Measurements from ENCODE around the gene ANKMY1. TPM values are rescaled to one million over a fixed set of nuclear protein-coding genes. Genes with fewer than 3 reads are reported as not detected.

The ANKMY1 gene
- total RNA-seq, 1 experiment from 2014 or later: 28.3 TPM

- Histone ChIP-seq H3K9me2 (ENCODE audit: insufficient read depth) (no peaks in the 10 kb centered on the region), H3K79me2 (ENCODE audit: insufficient read depth, low read length) (no peaks in the 10 kb centered on the region), H3K4me3 (replicated peaks in 1 of 2; ENCODE audit: low read depth in 1 of 2, low read length in 2 of 2) (no peak overlapping the region), H3K4me2 (ENCODE audit: low read length) (no peak overlapping the region), H3K9me3 (ENCODE audit: control insufficient read depth in 1 of 2, insufficient read depth in 1 of 2, low read depth in 1 of 2, low read length in 2 of 2) (no peaks in the 10 kb centered on the region), H2AFZ (ENCODE audit: low read depth, low read length, poor library complexity, severe bottlenecking) (no peak overlapping the region), H3K4me1 (ENCODE audit: control insufficient read depth in 1 of 2, insufficient read depth in 2 of 2, low read length in 2 of 2) (no peaks in the 10 kb centered on the region), H3K9ac (ENCODE audit: low read length) (no peak overlapping the region), H3K27ac (ENCODE audit: low read depth, low read length) (no peak overlapping the region), H3K36me3 (ENCODE audit: control insufficient read depth in 1 of 2, insufficient read depth in 2 of 2, low read length in 2 of 2) (no peaks in the 10 kb centered on the region; a peak in 2 of 4 replicates), H3K27me3 (ENCODE audit: insufficient read depth, low read length) (no peaks in the 10 kb centered on the region), H4K20me1 (ENCODE audit: insufficient read depth) (no peaks in the 10 kb centered on the region)
- ATAC-seq (no peak), DNase-seq (ENCODE audit: low read depth, low spot score) (no peak)
- POLR2A ChIA-PET: no interaction called here
- intact Hi-C loops (cut with micrococcal nuclease): no loop called here
- TF ChIP-seq FOSL1 (IDR thresholded peaks at IDR 0.05; ENCODE audit: low read depth): no peak
- TF ChIP-seq ZFX (IDR thresholded peaks at IDR 0.05): no peak
- TF ChIP-seq EGR1 (IDR thresholded peaks at IDR 0.05; ENCODE audit: low read depth): no peak
- TF ChIP-seq SIN3A (IDR thresholded peaks at IDR 0.05; ENCODE audit: low read depth): no peak
- no peak for TF ChIP-seq JUND (IDR thresholded peaks at IDR 0.05)
- no peak for TF ChIP-seq MAX (IDR thresholded peaks at IDR 0.05)
- TF ChIP-seq RAD21 (IDR thresholded peaks at IDR 0.05; ENCODE audit: low read depth): no peak
- TF ChIP-seq CEBPB (IDR thresholded peaks at IDR 0.05; ENCODE audit: low read depth): no peak
- TF ChIP-seq SRF (IDR thresholded peaks at IDR 0.05; ENCODE audit: low read depth): no peak
- TF ChIP-seq POLR2AphosphoS5 (IDR thresholded peaks at IDR 0.05; ENCODE audit: low read depth, low read length): no peak
- TF ChIP-seq ZNF274 (IDR thresholded peaks at IDR 0.05; ENCODE audit: low read depth, low read length): no peak
- TF ChIP-seq SP1 (IDR thresholded peaks at IDR 0.05; ENCODE audit: low read depth): no peak
- no peak for TF ChIP-seq EZH2 (IDR thresholded peaks at IDR 0.05)
- no peak for TF ChIP-seq POLR2A (IDR thresholded peaks at IDR 0.05; ENCODE audit: borderline replicate concordance, extremely low read depth, insufficient read depth, insufficient read length)
- TF ChIP-seq CTCF (IDR thresholded peaks at IDR 0.05 in 2 of 3, conservative IDR thresholded peaks at IDR 0.05 in 1 of 3; ENCODE audit: borderline replicate concordance in 1 of 3, insufficient read depth in 1 of 3, low read depth in 2 of 3, low read length in 2 of 3): no peak
- TF ChIP-seq YY1 (IDR thresholded peaks at IDR 0.05; ENCODE audit: extremely low read depth, insufficient replicate concordance, low read depth, low read length): no peak
- TF ChIP-seq CBX3 (IDR thresholded peaks at IDR 0.05; ENCODE audit: low read depth): no peak
- RAD21 ChIA-PET (ENCODE audit: low non-redundant PET in 1 of 2, low total read pairs in 2 of 2, uncharacterized antibody in 2 of 2, unreplicated experiment in 2 of 2): no interaction called here
- no TSS peak for BruUV-seq (replicated peaks)
- CTCF ChIA-PET: no interaction called here
Measured at GRCh38 chr2:240596080-240596460, 38.3 kb upstream of the ANKMY1 start.

Measured in HCT116 (cell line).